ENCODE results near the gene PTTG1IP. TPM values are rescaled to one million over a fixed set of nuclear protein-coding genes. Genes with fewer than 3 reads are reported as not detected.

The PTTG1IP gene
- total and polyA plus RNA-seq, 2 donors from 2014 or later = 187 to 378 TPM

- Histone ChIP-seq H3K27me3 (ENCODE audit: control insufficient read depth, insufficient read depth, low read length) (no peaks in the 10 kb centered on the region), H3K9ac (ENCODE audit: low read length in 3 of 3) (no peak overlapping the region), H3K9me3 (ENCODE audit: control insufficient read depth in 2 of 3, insufficient read depth in 1 of 3, low read length in 3 of 3) (no peaks in the 10 kb centered on the region), H3K4me3 (ENCODE audit: low read length in 3 of 3) (no peak overlapping the region), H3K36me3 (ENCODE audit: control insufficient read depth in 2 of 3, insufficient read depth in 3 of 3, low read length in 3 of 3) (no peaks in the 10 kb centered on the region), H3K4me1 (ENCODE audit: control insufficient read depth in 2 of 3, insufficient read depth in 2 of 3, low read depth in 1 of 3, low read length in 3 of 3) (peaks cover 0 to 13% (median 6%) of the 10 kb centered on the region in 3 donors), H3K27ac (ENCODE audit: low read depth in 2 of 2, low read length in 2 of 2) (no peak overlapping the region)
- FAIRE-seq (no peak), DNase-seq (peak in 1 of 5 donors; percentile 58)
- intact Hi-C loops (cut with DNase I) = no loop called here
- no peak for TF ChIP-seq CTCF (IDR thresholded peaks at IDR 0.05; ENCODE audit: borderline replicate concordance, extremely low read depth, insufficient read depth)
These were observed 31.4 kb downstream of the PTTG1IP start for GRCh38 chr21:44842087-44842486.

- Histone ChIP-seq H3K9ac (ENCODE audit: low read length in 3 of 3) (no peak overlapping the region), H3K4me1 (ENCODE audit: control insufficient read depth in 2 of 3, insufficient read depth in 2 of 3, low read depth in 1 of 3, low read length in 3 of 3) (peaks cover 0 to 5% (median 0%) of the 10 kb centered on the region in 3 donors), H3K36me3 (ENCODE audit: control insufficient read depth in 2 of 3, insufficient read depth in 3 of 3, low read length in 3 of 3) (no peaks in the 10 kb centered on the region), H3K4me3 (ENCODE audit: low read length in 3 of 3) (no peak overlapping the region), H3K27ac (ENCODE audit: low read depth in 2 of 2, low read length in 2 of 2) (no peak overlapping the region), H3K9me3 (ENCODE audit: control insufficient read depth in 2 of 3, insufficient read depth in 1 of 3, low read length in 3 of 3) (no peaks in the 10 kb centered on the region), H3K27me3 (ENCODE audit: control insufficient read depth, insufficient read depth, low read length) (no peaks in the 10 kb centered on the region)
- DNase-seq (peak in 1 of 5 donors; percentile 54), FAIRE-seq (no peak)
- no peak for TF ChIP-seq CTCF (IDR thresholded peaks at IDR 0.05; ENCODE audit: borderline replicate concordance, extremely low read depth, insufficient read depth)
- intact Hi-C loops (cut with DNase I) = no loop called here
These were observed 32.7 kb downstream of the PTTG1IP start for GRCh38 chr21:44840771-44841170.

- Histone ChIP-seq H3K9ac (ENCODE audit: low read length in 3 of 3) (no peak overlapping the region), H3K27ac (ENCODE audit: low read depth in 2 of 2, low read length in 2 of 2) (no peak overlapping the region), H3K27me3 (ENCODE audit: control insufficient read depth, insufficient read depth, low read length) (no peaks in the 10 kb centered on the region), H3K36me3 (ENCODE audit: control insufficient read depth in 2 of 3, insufficient read depth in 3 of 3, low read length in 3 of 3) (no peaks in the 10 kb centered on the region), H3K4me3 (ENCODE audit: low read length in 3 of 3) (no peak overlapping the region), H3K9me3 (ENCODE audit: control insufficient read depth in 2 of 3, insufficient read depth in 1 of 3, low read length in 3 of 3) (no peaks in the 10 kb centered on the region), H3K4me1 (ENCODE audit: control insufficient read depth in 2 of 3, insufficient read depth in 2 of 3, low read depth in 1 of 3, low read length in 3 of 3) (peaks cover 0 to 2% (median 0%) of the 10 kb centered on the region in 3 donors)
- TF ChIP-seq CTCF (IDR thresholded peaks at IDR 0.05; ENCODE audit: borderline replicate concordance, extremely low read depth, insufficient read depth) = no peak
- DNase-seq = no peak
- no peak for FAIRE-seq
- intact Hi-C loops (cut with DNase I) = no loop called here
These were observed 34.5 kb downstream of the PTTG1IP start for GRCh38 chr21:44838951-44839350.
